Raji (cell line): ENCODE data around the gene CLK2.

ENCODE experiments used
- POLR2A ChIP-seq: IDR thresholded peaks from 2 replicates; pipeline ENCODE4 v1.6.1; 2011; ENCODE audit warnings: low read depth, low read length, control low read depth; ENCODE audit not compliant: insufficient read depth

CLK2 gene

GRCh38 chr1:155242805-155243358, 30.4 kb downstream of the CLK2 start:
- no peak for TF ChIP-seq POLR2A

- no peak for TF ChIP-seq POLR2A
These were observed 31.5 kb downstream of the CLK2 start for GRCh38 chr1:155241841-155242264.

- TF ChIP-seq POLR2A, result peak; percentile 55
These were observed 32.1 kb downstream of the CLK2 start for GRCh38 chr1:155241069-155241679.

- no peak for TF ChIP-seq POLR2A
These were observed 36.9 kb downstream of the CLK2 start for GRCh38 chr1:155236451-155236850.

- peak; percentile 7; the same call in 1 of the 2 replicates for TF ChIP-seq POLR2A
These were observed 42.0 kb downstream of the CLK2 start for GRCh38 chr1:155231302-155231701.

GRCh38 chr1:155228096-155228427, 45.2 kb downstream of the CLK2 start:
- no peak for TF ChIP-seq POLR2A

GRCh38 chr1:155227261-155228095, 45.8 kb downstream of the CLK2 start:
- peak; percentile 83 for TF ChIP-seq POLR2A

- no peak for TF ChIP-seq POLR2A
These were observed 46.4 kb downstream of the CLK2 start for GRCh38 chr1:155226910-155227260.

- TF ChIP-seq POLR2A, result peak; percentile 56
These were observed 47.0 kb downstream of the CLK2 start for GRCh38 chr1:155226188-155226909.

GRCh38 chr1:155223047-155223446, 50.3 kb downstream of the CLK2 start:
- 0 out of 2 replicates have a peak, but pooled peaks have one; percentile 22 for TF ChIP-seq POLR2A

GRCh38 chr1:155219592-155220031, 53.7 kb downstream of the CLK2 start:
- no peak for TF ChIP-seq POLR2A

- no peak for TF ChIP-seq POLR2A
These were observed 54.3 kb downstream of the CLK2 start for GRCh38 chr1:155218854-155219591.
